Nephron progenitor cell (in vitro differentiated cells): ENCODE data around the gene PWWP2A.
"Not testable (repeated sequence)": the region's sequence is repeated elsewhere in the genome, so short reads cannot be mapped to it uniquely, and the experiment has no call there.

Experiments
- DNase-seq: peaks from one replicate; pipeline ENCODE4 v3.0.0; 2021
- H3K27ac Mint-ChIP-seq: 2 replicates; pipeline ENCODE4 v1.8.0; 2021; ENCODE audit warnings: mild to moderate bottlenecking, moderate library complexity, mixed read lengths
- H3K27me3 Mint-ChIP-seq: 2 replicates; pipeline ENCODE4 v1.8.0; 2021; ENCODE audit warnings: mild to moderate bottlenecking, low read depth, mixed read lengths; ENCODE audit not compliant: poor library complexity
- H3K36me3 Mint-ChIP-seq: 2 replicates; pipeline ENCODE4 v1.8.0; 2021; ENCODE audit warnings: low read depth, mixed read lengths
- H3K4me1 Mint-ChIP-seq: 2 replicates; pipeline ENCODE4 v1.8.0; 2021; ENCODE audit warnings: mixed read lengths
- H3K4me3 Mint-ChIP-seq: 2 replicates; pipeline ENCODE4 v1.8.0; 2021; ENCODE audit warnings: mild to moderate bottlenecking, moderate library complexity, mixed read lengths
- H3K9me3 Mint-ChIP-seq: 2 replicates; pipeline ENCODE4 v1.8.0; 2021; ENCODE audit warnings: mild to moderate bottlenecking, moderate library complexity, mixed read lengths
- TF ChIP-seq, protein P1 (sequence below): fragments of 200-600 bp; sonication (generic); IDR thresholded peaks from 2 replicates; pipeline ENCODE4 v1.5.0; 2021; ENCODE audit warnings: antibody characterized with exemption

Gene PWWP2A

DNA sequence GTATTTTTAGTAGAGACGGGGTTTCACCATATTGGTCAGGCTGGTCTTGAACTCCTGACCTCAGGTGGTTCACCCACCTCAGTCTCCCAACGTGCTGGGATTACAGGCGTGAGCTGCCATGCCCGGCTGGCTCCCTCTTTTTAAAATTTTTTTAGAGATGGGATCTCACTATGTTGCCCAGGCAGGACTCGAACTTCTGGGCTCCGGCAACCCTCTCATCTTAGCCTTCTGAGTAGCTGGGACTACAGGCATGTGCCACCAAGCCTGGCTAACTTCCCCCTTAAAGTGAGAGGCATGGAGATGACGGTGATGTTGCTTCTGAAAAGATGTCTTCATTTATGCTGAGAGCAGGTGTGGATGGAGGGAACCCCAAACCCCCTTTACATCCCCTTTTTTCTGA lies 43.7 kb upstream of the PWWP2A start:
- H3K27me3 Mint-ChIP-seq, result peaks cover 18% of the 10 kb centered on the region
- H3K27ac Mint-ChIP-seq, result no peak overlapping the region
- peaks cover 46% of the 10 kb centered on the region for H3K4me1 Mint-ChIP-seq
- H3K36me3 Mint-ChIP-seq, result no peaks in the 10 kb centered on the region
- TF ChIP-seq, protein P1, sequence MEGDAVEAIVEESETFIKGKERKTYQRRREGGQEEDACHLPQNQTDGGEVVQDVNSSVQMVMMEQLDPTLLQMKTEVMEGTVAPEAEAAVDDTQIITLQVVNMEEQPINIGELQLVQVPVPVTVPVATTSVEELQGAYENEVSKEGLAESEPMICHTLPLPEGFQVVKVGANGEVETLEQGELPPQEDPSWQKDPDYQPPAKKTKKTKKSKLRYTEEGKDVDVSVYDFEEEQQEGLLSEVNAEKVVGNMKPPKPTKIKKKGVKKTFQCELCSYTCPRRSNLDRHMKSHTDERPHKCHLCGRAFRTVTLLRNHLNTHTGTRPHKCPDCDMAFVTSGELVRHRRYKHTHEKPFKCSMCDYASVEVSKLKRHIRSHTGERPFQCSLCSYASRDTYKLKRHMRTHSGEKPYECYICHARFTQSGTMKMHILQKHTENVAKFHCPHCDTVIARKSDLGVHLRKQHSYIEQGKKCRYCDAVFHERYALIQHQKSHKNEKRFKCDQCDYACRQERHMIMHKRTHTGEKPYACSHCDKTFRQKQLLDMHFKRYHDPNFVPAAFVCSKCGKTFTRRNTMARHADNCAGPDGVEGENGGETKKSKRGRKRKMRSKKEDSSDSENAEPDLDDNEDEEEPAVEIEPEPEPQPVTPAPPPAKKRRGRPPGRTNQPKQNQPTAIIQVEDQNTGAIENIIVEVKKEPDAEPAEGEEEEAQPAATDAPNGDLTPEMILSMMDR, result no peak
- DNase-seq, result no peak
- H3K9me3 Mint-ChIP-seq, result no peaks in the 10 kb centered on the region
- no peak overlapping the region for H3K4me3 Mint-ChIP-seq

DNA sequence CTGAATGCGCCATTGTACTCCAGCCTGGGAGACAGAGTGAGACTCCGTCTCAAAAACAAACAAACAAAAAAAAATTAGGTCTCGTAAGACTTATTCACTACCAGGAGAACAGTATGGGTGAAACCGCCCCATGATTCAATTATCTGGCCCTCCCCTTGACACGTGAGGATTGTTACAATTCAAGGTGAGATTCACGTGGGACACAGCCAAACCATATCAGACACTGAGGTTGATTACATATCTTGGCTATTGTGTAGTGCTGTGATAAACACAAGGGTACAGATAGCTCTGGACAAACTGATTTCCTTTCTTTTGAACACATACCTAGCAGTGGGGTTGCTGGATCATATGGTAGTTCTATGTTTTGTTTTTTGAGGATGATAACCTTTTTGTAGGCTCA lies 42.4 kb upstream of the PWWP2A start:
- Mint-ChIP-seq H3K9me3 (no peaks in the 10 kb centered on the region), H3K27ac (no peak overlapping the region), H3K36me3 (no peaks in the 10 kb centered on the region), H3K4me3 (no peak overlapping the region), H3K27me3 (peaks cover 18% of the 10 kb centered on the region), H3K4me1 (peaks cover 34% of the 10 kb centered on the region)
- DNase-seq, result no peak
- TF ChIP-seq, protein P1, result no peak

DNA sequence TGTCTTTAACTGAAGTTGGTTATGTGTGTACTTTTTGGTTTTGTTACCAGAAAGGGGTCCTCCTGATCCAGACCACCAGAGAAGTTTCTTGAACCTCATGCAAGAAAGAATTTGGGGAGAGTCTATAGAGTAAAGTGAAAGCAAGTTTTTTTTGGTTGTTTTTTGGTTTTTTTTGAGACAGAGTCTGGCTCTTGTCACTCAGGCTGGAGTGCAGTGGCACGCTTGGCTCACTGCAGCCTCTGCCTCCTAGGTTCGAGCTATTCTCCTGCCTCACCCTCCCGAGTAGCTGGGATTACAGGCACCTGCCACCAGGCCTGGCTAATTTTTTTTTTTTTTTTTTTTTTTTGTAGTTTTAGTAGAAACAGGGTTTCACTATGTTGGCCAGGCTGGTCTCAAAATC lies 41.6 kb upstream of the PWWP2A start:
- Mint-ChIP-seq H3K4me1 (peaks cover 27% of the 10 kb centered on the region), H3K27me3 (peaks cover 18% of the 10 kb centered on the region)
- H3K27ac Mint-ChIP-seq, H3K4me3 Mint-ChIP-seq, H3K9me3 Mint-ChIP-seq, DNase-seq, H3K36me3 Mint-ChIP-seq: not testable (repeated sequence)

DNA sequence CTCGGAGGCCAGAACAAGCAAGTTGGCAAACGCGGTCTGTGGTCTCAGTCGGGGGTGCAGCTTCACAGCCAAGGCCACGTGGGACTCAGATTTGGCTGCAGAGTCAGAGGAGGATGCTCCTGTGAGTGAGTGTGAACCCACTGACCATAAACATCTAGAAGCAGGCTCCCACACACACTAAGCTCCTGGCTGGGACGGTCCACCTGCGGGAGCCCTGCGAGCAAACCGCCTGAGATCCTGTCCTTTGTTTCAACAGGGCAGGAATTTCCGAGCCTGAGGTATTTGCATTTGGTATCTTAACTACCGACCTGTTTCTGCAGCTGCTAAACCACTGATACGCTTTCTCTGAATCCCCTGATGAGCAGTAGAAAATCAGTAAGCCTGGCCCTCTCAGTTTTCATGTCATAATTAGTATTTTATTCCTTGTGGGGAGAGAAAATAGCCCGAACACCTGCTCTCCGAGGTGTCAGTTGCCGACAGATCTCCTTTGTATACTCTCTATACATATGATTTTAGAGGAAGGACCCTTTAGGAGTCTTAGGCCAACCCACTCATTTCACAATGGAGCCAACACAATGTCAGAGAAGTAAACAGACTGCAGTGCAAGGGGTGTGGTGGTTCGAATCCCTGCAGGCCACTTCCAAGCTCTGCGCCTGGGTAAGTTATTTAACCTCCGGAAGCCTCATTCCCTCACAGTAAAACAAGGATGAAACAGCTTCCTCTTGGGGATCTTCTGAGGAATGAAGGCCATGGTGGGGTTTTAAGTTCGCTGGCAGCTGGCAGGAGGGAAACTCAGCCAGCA lies 40.9 kb upstream of the PWWP2A start:
- peaks cover 20% of the 10 kb centered on the region for H3K4me1 Mint-ChIP-seq
- no peak overlapping the region for H3K4me3 Mint-ChIP-seq
- no peak overlapping the region for H3K27ac Mint-ChIP-seq
- H3K36me3 Mint-ChIP-seq, result no peaks in the 10 kb centered on the region
- no peak for DNase-seq
- TF ChIP-seq, protein P1, result no peak
- H3K9me3 Mint-ChIP-seq, result no peaks in the 10 kb centered on the region
- H3K27me3 Mint-ChIP-seq, result peaks cover 18% of the 10 kb centered on the region

DNA sequence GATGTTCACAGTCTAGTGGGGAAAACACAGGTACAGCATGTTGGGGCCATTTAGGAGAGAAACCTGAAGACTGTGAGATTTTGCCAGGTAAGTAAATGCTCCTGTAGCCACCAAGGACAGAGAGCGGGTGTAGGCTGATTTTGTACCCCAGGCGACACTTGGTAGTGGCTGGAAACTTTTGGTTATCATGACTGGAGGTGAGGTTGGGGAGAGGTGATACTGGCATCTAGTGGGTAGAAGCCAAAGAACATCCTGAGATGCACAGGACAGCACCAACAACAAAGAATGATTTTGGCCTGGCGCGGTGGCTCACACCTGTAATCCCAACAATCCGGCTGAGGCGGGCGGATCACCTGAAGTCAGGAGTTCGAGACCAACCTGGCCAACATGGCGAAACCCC lies 38.8 kb upstream of the PWWP2A start:
- TF ChIP-seq, protein P1, result no peak
- no peak overlapping the region for H3K27ac Mint-ChIP-seq
- no peaks in the 10 kb centered on the region for H3K36me3 Mint-ChIP-seq
- DNase-seq, result no peak
- no peaks in the 10 kb centered on the region for H3K9me3 Mint-ChIP-seq
- H3K4me1 Mint-ChIP-seq, result peaks cover 12% of the 10 kb centered on the region
- no peak overlapping the region for H3K4me3 Mint-ChIP-seq
- H3K27me3 Mint-ChIP-seq, result peaks cover 18% of the 10 kb centered on the region

DNA sequence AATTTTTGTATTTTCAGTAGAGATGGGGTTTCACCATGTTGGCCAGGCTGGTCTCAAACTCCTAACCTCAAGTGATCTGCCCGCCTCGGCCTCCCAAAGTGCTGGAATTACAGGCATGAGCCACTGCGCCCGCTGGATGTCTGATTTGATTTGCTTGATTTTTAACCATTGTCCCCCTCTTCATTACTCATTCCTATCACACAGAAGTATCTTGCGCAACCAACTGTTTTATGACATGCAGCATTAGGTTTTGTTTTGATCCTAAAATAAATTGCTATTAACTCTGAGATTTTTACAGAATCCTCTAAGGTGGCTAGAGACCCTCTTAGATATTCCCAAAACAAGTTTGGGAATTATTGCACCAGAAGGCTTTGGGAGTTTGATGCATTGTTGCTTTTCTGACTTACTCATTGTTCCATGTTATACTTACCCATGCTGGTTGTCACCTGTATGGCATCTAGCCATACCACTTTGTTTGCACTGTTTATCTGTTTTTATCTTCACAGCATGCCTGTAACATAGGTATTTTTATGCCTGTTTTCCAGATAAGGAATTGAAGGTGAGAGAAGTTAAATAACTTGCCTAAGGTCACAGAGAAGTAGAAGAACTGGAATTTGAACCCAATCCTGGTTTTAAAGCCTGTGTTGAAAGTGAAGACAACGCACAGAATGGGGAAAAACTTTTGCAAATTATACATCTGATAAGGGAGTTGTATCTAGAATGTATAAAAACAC lies 35.9 kb upstream of the PWWP2A start:
- no peak overlapping the region for H3K4me3 Mint-ChIP-seq
- no peaks in the 10 kb centered on the region for H3K36me3 Mint-ChIP-seq
- no peak for DNase-seq
- H3K4me1 Mint-ChIP-seq, result peaks cover 4% of the 10 kb centered on the region
- H3K9me3 Mint-ChIP-seq, result no peaks in the 10 kb centered on the region
- no peak overlapping the region for H3K27ac Mint-ChIP-seq
- peaks cover 19% of the 10 kb centered on the region for H3K27me3 Mint-ChIP-seq
- TF ChIP-seq, protein P1, result no peak
